Measurements from ENCODE around the gene SLC2A1.
A peak's percentile ranks its signal among the peaks of the same experiment; 100 is the strongest.

The SLC2A1 gene

GRCh38 chr1:42979896-42980800 is 21.5 kb upstream of the SLC2A1 start:
- no peak for DNase-seq

GRCh38 chr1:42979036-42979430 is 20.4 kb upstream of the SLC2A1 start:
- no peak for DNase-seq

GRCh38 chr1:42978317-42979035 is 19.8 kb upstream of the SLC2A1 start:
- no peak for DNase-seq

- no peak for DNase-seq
Measured at GRCh38 chr1:42977653-42978052, 19.0 kb upstream of the SLC2A1 start.

- no peak for DNase-seq
Measured at GRCh38 chr1:42975561-42976225, 17.0 kb upstream of the SLC2A1 start.

GRCh38 chr1:42974767-42975437 is 16.2 kb upstream of the SLC2A1 start:
- DNase-seq: no peak

- DNase-seq: no peak
Measured at GRCh38 chr1:42973799-42974198, 15.1 kb upstream of the SLC2A1 start.

- DNase-seq: no peak
Measured at GRCh38 chr1:42973286-42973685, 14.6 kb upstream of the SLC2A1 start.

- no peak for DNase-seq
Measured at GRCh38 chr1:42971841-42972291, 13.2 kb upstream of the SLC2A1 start.

GRCh38 chr1:42970143-42970542 is 11.5 kb upstream of the SLC2A1 start:
- no peak for DNase-seq

- DNase-seq: no peak
Measured at GRCh38 chr1:42968654-42969053, 10.0 kb upstream of the SLC2A1 start.

- peak; percentile 91 for DNase-seq
Measured at GRCh38 chr1:42966688-42967612, 8.3 kb upstream of the SLC2A1 start.

GRCh38 chr1:42965378-42965777 is 6.7 kb upstream of the SLC2A1 start:
- no peak for DNase-seq

GRCh38 chr1:42964044-42964812 is 5.6 kb upstream of the SLC2A1 start:
- no peak for DNase-seq

GRCh38 chr1:42963378-42964043 is 4.8 kb upstream of the SLC2A1 start:
- DNase-seq: no peak

GRCh38 chr1:42962641-42963377 is 4.1 kb upstream of the SLC2A1 start:
- peak; percentile 78 for DNase-seq

GRCh38 chr1:42961312-42962091 is 2.8 kb upstream of the SLC2A1 start:
- DNase-seq: peak; percentile 32

- DNase-seq: no peak
Measured at GRCh38 chr1:42960566-42961311, 2.1 kb upstream of the SLC2A1 start.

Data from DMS79 treated with DMSO at 0.1 percent for 48 hours (cell line).